GM19372 (cell line): ENCODE data around the gene SLC7A8.
"Not testable (repeated sequence)": the region's sequence is repeated elsewhere in the genome, so short reads cannot be mapped to it uniquely, and the experiment has no call there.

ENCODE experiments used
- ATAC-seq: cut with Tn5 transposase; IDR thresholded peaks from one replicate; pipeline ENCODE4 v1.9.1; 2021; ENCODE audit warnings: mild to moderate bottlenecking, low read depth, moderate library complexity; ENCODE audit not compliant: unreplicated experiment

The SLC7A8 gene

DNA sequence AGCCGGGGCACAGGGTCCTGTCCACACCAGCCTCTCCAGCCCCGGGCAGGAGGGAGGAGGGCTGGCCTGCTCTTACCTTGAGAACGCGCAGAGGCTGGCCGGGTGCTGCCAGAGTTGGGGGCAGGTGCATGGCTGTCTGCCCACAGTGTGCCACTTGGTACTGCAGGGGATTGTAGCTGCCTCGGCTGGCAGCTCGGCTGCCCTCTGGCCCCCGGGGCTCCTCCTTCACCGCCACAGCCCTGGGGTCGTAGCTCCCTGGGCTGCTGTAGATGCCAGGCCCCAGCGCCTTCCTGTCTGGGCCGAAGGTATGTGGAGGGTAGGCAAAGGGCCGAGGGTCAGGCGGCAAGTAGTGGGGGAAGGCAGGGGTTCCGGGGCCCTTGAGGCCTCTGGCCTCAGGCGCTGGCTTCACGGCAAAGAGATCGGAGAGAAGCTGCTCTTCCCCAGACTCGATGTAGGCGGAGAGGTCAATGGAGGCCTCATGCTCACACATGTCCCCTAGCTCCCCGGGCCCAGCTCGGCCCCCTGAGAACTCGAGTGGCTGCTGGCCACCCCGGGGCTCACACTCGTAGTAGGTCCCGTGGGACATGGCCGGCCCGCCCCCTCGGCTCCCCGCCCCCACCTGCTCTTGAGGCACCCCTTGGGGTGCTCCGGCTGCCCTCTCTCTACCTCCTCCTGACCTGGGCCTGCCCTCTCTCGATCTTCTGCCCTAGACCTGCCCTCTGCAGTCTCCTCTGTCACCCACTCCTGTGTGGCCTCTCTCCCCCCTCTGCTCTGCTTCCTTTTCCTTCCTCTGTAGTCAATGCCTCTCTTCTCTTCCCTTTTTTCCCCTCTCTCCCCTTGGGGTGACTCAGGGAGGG lies 64.7 kb downstream of the SLC7A8 start, which contains the start of gene CEBPE:
TSS of gene CEBPE (minus strand) at position 750 of the 857 bp plus-strand sequence. CDS start at position 586, 164 bp downstream.
- no peak for ATAC-seq

DNA sequence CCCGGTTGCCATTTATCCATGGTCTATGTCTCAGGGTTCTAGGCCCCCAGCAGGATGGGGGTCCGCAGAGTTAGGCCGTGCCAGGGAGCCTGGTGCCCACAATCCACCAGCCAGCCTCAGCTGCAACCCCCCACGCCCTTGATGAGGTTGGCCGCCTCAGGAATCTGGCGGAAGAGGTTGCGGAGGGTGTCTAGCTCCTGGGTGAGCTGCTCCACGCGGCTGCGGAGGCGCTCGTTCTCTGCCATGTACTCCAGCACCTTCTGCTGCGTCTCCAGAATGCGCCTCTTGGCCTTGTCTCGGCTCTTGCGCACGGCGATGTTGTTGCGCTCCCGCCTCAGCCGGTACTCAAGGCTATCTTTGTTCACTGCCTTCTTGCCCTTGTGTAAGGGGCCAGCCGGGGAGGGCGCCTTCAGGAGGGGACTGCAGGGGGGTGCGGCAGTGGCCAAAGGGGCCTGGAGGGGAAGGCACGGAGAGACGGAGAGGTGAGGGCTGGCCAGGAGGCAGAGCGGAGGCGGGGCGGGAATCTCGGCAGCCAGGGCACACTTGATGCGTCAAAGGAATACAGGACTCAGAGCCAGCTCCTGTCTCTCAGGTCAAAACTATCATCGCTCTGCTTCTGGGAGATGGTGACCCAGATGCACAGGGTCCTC lies 66.0 kb downstream of the SLC7A8 start:
- ATAC-seq: no peak

DNA sequence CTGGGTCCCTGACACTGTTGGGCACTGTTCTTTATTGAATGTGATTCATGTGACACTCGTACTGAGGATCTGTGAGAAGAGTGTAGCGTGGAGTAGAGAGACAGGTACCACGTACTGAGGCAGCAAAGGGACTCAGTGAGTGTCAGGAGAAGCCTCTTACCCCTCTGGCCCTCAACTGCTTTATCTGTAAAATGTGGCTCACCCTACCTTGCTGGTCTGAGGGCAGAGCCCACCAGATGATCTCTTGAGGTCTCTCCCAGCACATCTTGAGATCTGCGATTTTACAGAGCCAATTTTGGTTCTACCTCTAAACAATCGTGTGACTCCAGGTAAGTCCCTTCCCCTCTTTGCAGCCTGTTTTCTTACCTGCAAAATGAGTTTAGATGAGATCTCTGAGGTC lies 67.5 kb downstream of the SLC7A8 start:
- no peak for ATAC-seq

- ATAC-seq: no peak
These were observed 68.3 kb downstream of the SLC7A8 start for GRCh38 chr14:23115039-23115731.

DNA sequence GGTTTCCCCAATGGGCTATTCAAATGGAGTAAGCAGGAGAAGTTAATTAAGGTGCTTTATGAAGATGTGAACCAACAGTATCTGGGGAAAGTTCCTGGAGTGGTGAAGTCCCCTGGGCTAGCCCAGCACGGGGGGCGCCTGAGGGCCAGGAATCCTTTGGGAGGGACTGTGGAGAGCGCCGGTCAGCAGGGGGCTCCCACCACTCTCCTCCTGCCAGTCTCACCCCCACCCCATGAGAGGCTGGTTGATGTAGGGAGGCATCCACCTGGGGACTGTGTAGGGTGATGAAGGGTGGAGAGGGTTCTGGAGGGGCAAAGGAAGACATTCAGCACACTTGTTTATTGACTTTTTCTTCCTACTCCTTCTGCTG lies 68.8 kb downstream of the SLC7A8 start:
- ATAC-seq: no peak

DNA sequence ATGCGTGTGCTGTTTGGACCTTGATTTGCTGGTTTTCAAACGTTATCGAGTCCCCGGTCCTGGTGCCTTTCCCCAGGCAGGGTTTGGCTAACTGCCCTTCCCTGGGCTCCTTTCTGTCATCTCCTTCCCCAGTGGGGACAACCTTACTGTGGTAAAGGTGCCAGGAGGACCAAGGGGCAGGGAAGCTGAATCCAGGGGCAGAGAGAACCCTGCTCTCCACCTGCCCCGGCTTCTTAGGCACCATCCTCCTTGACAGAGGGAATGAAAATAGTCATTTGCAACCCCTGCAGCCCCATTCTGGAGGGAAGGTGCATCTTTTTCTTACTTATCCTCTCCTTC lies 69.4 kb downstream of the SLC7A8 start:
- no peak for ATAC-seq

DNA sequence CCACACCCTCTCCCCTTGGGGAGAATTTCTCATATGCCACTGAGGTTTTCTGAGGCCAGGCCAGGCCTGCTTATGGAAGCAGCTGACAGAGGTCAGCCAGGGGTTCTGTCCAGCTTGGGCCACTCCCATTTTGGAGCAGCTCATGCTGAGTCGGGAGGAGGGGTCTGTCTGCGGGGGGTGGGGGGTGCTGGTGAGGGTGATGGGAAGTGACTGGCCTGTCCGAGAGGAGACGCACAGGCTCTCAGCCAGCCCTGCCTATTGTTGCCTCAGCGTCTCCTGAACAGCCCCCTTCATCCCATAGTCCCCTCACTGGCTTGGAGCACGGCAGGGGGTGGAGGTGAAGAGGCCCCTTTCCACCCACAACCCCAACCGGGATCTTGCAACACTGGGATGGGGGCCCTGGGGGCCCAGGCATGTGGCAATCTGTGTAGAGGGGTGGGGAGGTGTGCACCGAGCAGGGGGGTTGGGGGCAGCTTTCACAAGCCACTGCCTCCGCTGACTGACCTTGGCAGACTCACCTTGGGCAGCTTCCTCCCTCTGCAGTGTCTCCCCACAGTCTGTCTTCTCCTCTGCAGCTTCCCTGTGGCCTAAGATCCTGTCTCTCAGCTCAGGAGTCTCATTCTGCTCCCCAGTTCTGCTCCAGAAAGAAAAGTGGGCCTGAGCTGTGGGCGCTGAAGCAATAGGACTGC lies 69.9 kb downstream of the SLC7A8 start:
- no peak for ATAC-seq

- ATAC-seq: no peak
These were observed 70.9 kb downstream of the SLC7A8 start for GRCh38 chr14:23112359-23113178.

GRCh38 chr14:23110579-23111365 lies 72.7 kb downstream of the SLC7A8 start:
- no peak for ATAC-seq

DNA sequence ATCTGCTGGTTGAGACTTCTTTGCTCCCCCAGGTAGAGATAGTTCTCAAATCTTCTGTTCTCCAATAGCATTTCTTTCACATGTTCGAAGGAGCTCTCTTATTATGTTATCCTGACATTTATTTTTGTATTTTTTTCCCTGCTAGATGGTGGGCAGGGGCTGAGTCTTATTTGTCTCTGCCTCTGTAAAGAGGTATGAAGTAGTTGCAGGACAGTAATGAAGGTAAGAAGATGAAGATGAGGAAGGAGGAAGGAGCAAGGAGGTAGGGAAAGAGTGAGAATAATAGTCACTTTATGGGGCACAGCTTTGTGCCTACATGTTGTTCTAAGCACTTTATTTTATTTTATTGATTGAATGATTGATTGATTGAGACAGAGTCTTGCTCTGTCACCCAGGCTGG lies 73.7 kb downstream of the SLC7A8 start:
- no peak for ATAC-seq

GRCh38 chr14:23108169-23108568 lies 75.3 kb downstream of the SLC7A8 start:
- not testable (repeated sequence) for ATAC-seq

GRCh38 chr14:23107620-23108019 lies 75.8 kb downstream of the SLC7A8 start:
- ATAC-seq: not testable (repeated sequence)

- no peak for ATAC-seq
These were observed 76.8 kb downstream of the SLC7A8 start for GRCh38 chr14:23106747-23107045.

DNA sequence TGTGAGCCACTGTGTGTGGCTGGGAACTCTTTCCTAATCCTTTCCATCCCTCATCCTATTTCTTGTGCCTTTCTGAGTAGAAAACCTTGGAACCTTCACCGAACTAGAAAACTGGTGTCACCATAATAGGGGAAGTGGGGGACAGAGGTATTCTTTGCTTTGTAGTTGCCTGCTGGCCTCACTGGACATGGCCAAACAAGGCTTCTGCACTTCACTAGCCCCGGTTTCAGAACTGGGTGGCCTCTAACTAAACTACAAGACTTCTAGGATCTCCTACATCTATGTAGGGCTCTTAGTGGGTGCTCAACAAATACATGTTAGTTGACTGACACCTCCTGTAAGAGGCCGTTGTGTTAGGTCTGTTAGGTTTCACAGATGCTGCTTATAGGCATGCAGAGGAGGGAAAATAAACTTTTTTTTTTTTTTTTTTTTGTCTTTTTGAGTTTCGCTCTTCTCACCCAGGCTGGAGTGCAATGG lies 78.1 kb downstream of the SLC7A8 start:
- no peak for ATAC-seq

DNA sequence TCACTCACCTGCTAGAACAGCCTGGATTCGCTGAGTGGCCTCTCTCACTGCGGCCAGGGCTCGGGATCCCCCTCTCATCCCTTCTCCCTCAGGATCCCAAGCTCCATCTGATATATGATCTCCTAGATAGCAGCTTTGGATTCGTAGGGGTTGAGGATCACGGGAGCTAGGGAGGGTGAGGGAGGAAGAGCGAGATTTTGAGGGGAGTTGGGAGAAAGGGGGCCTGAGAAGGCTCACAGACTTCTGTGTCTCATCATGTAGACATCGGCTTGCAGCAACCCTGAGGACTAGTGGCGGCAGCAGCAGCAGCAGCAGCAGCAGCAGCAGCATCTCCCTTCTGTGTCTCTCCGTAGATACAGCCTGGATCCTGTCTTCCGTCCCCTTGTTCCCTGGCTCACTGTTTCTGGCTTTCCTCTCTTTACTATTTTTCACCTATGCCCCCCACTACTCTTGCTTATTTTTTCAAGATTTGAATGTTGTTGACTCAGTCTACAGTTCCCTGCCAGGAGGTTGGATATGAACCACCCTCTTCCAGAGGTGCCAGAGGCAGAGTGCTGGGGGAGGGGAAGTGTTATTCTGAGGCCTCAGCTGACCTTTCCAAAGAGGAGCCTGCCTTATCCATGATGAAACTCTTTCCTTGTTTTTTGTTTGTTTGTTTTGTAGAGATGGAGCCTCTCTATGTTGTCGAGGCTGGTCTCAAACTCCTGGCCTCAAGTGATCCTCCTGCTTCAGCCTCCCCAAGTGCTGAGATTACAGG lies 78.7 kb downstream of the SLC7A8 start, which contains the start of gene CIROP:
TSS of gene CIROP (minus strand) at position 399 of the 757 bp plus-strand sequence. CDS start at position 330, 69 bp downstream.
- no peak for ATAC-seq

DNA sequence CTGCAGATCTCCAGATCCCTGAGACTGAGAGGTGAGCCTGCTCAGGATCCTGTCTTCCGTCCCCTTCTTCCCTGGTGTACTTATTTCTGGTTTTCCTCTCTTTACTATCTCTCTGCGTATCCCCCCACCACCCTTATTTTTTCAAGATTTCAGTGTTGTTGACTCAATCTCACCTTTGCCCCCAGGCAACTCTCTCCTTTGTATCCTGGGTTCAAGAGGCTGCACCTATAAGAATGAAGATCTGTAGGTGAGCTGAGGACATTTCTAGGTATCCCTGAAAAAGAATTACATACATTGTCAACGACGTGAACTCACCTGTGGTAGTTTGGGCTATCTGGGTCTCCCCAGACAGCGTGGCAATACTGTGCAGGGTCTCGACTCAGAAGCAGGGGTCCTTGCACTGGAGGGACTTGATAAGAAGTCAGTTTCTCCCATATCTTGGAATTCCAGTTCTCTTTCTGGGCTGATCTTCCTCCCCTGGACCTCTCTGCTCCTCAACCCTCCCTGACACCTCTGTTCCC lies 79.3 kb downstream of the SLC7A8 start:
- ATAC-seq: no peak

- no peak for ATAC-seq
These were observed 79.9 kb downstream of the SLC7A8 start for GRCh38 chr14:23103581-23103980.

DNA sequence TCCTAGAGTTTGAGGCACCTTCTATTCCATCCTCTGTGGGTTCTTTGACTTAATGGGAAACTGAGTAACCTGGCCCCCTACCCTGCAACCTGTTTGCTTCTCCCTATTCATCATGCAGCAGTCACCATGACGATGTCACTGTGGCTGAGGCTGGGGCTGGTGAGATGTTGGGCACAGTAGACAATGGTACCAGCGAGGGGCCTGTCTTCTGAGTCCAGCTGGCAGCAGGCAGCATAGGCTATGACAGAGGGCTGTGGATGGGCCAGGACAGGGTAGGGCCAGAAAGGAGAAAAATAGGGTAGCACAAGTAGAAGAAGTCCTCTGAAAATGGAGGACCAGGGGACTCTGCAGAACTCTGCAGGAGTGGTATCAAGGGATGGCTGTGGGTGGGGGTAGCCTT lies 80.7 kb downstream of the SLC7A8 start:
- ATAC-seq: no peak
